Stimulated activated CD4-positive, alpha-beta T cell treated with anti-CD3 and anti-CD28 coated beads, Interleukin-12 subunit alpha, Interleukin-12 subunit beta, amount 100 ng/mL, for 48 hours (primary cell): ENCODE measurements around the gene FAM210A.

Experiments used
- DNase-seq, 3 donors: peaks; one replicate each; pipeline ENCODE4 v3.0.0-alpha.2; 2020; ENCODE audit warnings: low read depth in 2 of 3, low spot score in 1 of 3

FAM210A gene

DNA sequence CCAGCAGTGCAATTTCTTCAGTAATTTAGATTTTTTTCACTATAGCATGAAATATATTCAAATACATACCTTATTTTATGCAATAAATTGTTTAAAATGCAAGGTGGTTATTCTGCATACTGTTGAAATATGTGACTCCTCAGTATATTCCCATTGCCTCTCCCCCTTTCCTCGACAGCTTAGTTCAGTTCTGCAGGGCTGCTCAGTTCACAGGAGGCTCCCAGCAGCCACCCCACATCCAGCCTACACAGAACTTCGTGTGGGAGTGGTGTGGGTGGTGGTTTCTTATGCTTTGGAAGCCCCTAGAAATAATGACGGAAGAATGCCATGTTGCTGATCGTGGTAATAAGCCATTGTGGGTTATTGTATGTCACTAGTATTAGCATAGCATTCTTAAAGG is 79.7 kb downstream of the FAM210A start:
- no peak for DNase-seq

DNA sequence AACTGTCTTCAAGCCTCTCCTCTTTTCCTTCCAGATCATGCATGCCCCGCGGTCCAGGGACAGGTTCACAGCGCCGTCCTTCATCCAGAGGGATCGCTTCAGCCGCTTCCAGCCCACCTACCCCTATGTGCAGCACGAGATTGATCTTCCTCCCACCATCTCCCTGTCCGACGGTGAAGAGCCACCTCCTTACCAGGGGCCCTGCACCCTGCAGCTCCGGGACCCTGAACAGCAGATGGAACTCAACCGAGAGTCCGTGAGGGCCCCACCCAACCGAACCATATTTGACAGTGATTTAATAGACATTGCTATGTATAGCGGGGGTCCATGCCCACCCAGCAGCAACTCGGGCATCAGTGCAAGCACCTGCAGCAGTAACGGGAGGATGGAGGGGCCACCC is 81.3 kb downstream of the FAM210A start:
- DNase-seq, result no peak

DNA sequence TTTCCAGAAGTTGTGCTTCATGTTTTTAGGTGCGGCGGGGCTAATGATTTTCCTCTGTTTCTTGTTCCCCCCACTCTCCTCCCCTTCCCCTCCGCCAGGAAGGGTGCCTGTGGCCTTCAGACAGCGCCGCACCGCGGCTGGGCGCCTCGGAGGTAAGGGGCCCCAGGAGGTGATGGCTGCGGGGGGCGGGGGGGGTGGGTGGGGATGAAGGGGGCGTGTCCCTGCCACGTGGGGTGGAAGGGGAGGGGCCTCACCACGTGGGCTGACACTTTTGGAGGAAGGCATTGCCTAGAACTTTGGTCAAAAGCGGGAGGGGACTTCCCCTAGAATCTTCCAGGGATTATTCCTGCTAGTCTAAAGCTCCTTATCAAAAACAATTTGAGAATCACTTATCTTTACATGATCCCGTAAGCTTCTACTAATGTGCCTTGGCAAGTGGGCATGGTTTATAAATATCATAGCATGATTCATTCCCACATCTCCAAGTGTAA is 83.1 kb downstream of the FAM210A start:
- no peak for DNase-seq

DNA sequence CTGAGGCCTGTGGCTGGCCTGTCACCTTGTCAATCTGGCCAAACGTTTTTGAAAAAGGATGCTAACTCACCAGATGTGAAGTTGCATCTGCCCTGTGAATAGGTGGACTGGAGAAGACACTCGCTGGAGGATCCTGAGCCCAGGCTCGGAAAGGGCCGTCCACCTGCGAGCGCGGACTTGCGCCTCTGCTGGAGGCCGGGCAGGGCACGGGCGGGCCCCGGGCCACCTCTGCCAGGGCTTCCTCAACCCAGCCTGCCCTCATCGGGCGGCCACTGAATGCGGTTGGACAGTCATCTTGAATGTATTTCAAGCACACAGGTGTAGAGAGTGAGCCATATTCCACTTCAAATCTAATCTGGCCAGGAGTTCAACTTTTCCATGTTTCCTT is 83.9 kb downstream of the FAM210A start:
- DNase-seq, result no peak

DNA sequence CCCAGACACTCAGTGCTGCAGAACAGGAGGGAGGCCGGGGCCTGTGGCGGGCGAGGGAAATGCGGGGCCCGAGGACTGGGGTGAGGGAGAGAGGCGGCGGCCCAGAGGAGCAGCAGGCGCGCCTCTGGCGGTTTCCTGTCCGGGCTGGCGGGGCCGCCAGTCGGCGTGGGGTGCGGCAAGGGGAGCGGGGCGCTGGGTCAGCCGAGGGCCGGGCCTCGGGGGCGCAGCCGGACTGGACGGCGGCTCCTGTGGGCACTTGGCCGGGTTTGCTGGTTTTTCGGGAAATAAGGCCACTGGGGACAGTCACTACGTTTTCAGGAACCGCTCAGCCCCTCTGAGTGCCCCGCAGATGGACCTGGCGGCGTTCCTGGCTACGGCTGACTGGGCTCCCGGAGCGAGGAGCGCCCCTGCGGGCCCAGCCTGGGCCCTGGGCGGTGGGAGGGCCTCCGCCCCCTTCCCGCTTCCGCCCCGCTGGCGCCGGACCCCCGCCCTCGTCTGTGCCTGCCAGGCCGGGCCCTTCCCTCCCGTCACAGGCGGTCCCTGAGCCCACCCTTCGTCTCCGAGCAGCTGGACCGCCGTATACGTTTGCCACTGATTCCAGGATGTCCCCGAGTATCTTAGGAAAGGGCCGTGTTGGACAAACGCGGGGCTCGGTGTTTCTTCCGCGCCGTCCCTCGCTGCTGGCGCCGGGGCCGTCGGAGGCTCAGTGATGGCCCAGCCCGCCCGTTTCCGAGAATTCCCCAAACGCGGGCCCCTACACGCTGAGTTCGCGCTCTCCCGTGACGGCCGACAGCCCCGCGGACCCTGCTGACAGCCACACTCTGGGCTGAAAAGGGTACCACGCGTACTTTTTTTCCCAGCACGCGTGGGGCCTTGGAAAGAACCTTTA is 84.6 kb downstream of the FAM210A start:
- DNase-seq, result no peak

DNA sequence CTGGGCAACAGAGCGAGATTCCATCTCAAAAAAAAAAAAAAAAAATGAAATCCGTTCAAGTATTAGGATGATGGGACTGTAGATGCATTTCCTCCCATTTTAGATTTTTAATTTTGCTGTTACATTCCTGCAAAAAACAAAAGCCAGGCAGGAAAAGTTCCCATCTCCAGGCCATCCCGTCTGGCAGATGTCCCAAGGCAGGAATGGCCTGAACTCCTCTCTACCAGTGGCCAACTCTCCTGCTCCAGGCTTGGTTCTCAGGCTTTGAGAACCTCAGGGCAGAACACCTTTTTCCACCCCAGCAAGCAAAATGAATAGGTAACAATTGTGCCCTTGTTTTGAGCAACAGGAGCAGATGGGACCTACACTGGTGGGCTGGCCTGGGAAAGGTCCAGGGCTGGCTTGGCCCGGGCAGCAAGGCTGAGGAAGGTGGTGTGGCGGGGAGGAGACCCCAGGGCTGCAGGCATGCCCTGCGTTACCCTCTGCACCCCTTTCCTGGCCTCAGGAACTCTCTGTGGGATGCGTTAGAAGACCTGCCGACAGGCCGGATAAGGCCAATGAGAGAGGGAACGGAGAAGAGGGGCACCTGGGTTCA is 86.0 kb downstream of the FAM210A start:
- no peak for DNase-seq

DNA sequence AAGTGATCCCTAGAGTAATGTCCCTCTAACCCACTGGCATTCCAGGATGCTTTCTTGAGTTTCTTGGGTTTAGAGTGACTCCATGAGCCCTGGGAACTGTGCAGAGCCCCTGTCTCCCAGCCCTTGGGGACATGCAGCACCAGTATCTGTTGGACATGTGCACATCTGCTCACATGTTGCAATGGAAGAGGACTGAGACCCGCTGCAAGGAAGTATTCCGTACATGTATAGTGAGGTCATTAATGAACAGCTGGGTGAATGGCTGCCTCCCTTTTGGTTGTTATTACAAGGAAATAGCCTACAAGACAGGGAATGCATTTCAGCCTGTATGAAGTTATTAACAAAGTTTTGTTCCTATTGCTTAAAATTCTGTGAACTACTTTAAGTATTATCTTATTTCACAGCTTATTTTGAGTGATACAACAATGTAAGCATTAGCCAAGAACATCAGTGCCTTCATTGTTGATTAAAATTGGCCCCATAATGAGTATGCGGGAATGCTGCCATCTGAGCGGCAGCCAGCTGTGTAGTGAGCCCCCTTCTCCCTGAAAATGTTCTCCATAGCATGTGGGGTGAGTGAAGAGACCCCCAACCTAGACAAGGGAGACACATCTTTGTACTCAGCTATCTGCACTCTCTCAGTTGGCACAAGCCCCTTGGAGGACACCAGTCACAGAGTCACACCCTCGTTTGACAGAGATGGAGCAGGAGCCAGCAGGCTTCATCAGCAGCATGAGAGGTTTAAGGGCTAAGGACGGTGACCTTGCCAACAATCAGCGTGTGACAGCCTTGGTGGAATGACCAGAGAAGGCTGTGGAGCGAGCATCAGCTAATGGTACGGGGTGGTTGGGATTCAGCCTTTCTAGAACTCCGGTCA is 87.4 kb downstream of the FAM210A start:
- no peak for DNase-seq

DNA sequence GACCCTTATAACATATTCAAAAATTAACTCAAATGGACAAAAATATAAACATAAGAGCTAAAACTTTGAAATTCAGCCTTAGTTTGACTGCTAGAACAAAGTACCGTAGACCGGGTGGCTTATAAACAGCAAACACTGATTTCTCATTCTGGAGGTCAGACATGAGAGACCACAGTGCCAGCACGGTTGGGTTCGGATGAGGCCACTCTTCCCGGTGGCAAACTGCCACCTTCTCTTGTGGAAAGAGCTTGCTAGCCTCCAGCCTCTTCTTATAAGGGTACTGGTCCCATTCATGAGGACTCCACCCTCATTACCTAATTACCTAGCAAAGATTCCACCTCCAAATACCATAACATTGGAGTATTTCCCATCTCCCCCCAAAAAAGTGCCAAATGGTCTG is 91.3 kb downstream of the FAM210A start:
- no peak for DNase-seq

DNA sequence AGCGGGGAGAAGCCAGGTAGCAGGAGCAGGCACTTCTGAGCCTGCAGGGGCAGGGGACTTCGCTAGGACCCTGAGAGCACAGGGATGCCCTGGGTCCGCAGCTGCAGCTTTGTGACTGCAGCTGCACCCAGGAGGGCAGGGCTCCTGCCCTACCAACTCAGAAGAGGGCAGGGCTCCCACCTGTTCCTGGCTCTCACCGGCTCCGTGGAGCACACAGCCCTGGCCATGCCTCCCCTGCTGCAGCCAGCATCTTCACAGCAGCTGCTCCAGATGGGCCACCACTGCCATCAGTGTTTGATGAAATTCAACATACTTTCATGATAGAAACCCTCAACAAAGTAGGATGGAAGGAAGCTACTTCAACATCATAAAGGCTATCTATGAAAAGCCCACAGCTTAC is 92.7 kb downstream of the FAM210A start:
- DNase-seq, result no peak

DNA sequence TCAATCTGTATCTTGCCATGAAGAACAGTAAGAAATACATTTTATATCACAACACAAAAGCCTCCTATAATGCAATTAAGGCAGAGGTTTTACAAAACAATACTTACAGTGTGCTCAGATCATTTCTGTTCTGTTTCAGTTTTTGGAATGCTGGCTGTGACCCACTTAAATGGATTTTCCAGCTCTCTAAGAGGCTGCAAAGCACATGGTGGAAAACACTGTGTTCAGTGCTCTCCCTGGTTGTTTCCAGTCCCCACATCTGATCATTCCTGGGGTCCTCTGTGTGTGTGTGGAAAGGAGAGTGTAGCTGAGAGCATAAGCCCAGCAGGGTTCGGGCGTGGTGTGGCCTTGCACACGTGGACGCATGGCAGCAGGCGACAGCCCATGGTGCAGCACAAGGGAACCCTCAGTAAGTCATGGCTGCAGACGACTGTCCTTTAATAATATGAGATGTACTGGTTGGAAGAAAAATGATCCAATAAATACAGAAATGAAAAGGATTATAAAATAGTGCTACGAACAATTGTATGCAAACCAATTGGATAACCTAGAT is 95.6 kb downstream of the FAM210A start:
- DNase-seq, result no peak

DNA sequence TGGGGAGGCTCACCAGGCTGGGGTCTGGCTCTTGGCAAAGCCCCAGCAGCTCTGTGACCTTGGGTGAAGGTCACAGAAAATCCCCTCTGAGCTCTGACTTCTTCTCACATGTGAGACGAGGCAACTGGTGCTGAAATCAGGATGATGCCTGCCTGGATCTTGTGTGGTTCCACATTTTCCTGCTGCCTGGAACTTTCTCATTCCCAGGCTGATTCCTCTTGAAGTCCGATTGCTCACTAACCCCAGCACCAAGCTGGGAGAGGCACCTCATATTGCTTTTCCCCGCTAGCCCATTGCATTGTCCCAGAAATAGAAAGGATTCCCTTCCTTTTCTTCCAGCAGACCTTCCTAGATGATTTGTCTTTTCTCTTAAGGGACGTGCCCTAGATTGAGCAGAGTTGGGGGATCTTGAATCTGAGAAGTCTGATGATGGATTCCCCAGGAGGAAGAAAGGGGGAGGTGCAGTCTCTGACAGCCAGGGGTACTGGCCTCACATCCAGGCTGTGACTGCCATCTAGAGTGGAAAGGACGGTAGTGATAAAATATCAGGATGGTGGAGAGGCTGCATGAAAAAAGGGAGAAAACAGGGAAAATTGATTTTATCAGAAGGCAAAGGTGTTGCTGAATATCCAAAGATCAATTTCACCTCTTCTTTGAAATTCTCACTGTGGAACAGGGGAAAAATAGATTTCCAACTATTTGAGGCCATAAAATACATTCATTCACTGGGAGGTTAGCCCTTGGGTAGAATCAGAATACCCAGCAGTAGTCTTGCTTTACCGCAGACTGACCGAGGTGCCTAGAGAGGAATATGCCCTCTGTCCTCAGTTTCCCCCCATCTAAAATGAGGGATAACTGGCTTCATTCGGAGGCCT is 96.3 kb downstream of the FAM210A start:
- DNase-seq, result no peak

DNA sequence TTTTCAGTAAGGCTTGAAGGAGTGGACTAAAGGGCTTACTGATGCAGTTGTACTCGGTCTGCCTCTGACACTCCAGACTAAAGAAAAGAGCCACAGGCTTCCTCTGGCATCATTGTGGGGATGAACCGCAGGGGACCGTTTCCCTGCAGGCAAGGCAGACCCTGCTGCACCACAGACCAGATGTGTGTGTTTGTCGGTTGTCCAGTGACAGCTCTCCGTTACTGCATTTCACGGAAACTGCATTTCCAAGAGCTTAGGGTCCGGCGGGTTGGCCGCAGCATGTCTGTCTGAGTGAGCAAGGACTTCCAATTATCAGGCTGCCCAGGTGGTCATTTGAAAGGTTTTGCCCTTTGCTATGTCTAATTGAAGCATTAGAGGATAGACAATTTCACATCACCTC is 98.1 kb downstream of the FAM210A start:
- no peak for DNase-seq

DNA sequence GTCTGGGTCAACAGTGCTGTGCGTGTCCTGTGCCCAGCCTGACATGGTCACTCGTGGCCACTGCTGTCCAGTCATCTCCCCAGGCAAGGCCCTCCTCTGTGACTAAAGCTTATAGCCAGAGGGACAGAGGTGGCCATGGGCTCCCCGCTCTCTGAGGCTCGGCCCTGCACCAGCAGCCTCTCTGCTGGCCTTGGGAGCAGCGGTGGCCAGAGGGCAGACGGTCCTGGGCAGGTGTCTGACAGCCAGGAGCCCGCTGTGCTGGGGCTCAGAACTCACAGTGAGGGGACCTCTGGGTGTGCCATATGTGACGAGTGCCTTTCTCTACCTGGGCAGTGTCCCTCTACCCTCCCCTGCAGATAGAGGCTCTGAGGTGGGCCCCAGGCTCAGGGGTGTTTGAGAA is 98.7 kb downstream of the FAM210A start:
- no peak for DNase-seq

DNA sequence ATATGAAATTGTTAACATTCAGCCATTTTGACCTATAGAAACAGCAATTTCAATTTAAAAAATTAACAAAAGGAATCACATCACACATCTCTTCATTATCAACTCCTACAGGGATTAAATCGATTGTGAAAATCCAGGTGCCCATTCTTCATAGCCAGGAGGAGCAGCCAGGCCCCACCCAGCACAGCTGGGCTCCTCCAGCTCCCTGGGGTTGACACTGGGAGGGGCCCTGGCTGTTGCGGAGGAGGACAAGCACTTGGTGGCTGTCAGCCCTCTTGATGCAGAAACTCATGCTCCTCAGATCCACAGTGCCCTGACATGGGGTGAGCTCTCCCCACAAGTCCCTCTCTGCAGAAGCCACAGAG is 99.8 kb downstream of the FAM210A start:
- no peak for DNase-seq

DNA sequence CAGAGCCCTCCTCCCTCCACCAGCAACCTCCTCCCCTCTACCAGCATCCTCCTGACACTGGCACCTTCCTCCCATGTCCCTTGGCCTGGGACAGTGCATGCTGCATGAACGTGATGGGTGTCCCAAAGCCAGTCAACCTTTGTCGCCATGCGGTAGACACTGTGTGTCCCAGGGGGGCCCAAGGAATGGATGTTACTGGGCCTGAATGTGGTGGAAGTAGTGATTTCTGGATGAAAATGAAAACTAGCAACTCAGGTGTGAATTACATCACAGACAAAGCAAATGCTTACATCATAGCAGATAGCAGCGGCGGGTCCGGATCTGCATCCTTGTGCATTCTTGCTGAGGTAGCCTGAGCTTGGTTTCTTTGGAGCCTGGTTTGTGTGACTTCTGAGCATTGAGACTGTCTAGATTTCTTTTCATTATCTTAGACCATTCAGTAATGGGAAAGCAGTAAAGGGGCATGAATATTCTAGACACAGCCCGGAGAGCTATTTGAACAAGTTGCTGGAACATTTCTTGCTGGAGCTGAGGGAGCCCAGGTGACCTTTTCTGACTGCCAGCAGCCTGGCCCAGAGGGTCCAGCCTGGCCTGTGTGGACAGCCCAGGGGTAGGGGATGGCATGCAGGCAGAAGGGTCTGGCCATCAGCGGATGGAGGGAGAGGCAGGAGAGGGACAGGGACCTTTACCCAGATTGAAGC is 100.4 kb downstream of the FAM210A start:
- no peak for DNase-seq

DNA sequence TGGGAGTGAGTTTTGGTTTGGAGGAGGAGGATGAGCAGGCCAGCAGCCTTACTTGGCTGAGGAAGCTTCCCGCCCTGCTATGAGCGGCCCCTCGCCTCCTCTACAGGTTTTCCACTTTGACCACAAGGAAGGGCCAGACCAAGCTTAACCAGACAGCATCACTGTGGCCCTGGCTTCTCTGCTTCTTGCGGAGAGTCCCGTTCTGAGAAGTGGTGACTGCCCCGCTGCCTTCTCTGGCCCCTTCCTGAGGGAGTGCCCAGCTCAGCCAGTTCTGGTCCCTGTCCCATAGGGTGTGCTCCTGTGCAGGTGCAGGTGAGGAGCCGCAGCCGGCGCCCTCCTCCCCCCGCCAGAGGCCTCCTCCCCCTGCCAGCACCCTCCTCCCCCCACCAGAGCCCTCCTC is 101.0 kb downstream of the FAM210A start:
- DNase-seq, result no peak

DNA sequence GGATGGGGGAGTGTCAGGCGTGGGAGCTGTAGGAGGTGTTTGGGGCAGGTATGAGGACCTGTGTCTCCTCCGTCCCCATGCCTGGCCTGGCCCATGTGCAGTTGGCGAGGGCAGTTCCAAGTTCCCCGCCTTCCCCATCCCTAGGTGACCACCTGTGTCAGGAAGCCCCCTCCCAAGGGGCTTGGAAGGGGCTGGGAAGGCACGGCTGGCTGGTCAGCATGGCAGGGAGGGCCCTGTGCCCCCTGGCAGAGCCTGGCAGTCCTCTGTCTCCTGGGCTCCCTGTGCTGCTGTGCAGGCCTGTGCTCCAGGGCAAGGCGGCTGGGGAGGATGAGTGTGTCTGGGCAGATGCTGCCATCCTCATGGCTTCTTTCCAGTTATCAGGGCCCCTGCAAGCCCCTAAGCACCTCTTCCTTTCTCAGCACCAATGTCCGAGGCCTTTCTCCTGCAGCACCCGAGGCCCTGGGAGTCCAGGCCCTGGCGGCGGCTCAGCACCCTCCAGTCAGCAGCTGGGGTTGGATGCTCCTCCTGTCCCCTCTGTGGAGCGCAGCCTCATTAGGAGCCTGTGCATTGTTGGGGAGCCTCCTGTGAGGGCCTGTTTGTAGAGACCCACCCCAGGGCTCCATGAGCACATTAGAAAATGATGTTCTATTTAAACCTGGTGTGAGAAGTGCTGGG is 101.7 kb downstream of the FAM210A start:
- no peak for DNase-seq

DNA sequence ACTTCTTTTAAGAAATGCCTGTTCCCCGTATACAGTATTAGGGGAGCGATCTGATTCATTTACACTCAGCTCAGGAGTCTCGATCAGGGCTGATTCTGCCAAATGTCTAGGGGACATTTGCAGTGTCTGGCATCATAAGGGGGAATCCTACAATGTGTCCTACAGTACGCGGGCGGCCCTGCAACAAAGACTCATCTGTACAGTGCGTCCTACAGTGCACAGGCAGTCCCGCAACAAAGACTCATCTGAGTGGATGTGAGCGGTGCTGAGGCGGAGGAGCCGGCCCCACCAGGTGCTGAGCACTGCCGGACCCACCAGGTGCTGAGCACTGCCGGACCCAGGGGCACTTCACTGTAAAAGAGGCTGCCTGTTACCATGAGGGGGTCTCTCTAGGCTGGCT is 102.5 kb downstream of the FAM210A start:
- no peak for DNase-seq

DNA sequence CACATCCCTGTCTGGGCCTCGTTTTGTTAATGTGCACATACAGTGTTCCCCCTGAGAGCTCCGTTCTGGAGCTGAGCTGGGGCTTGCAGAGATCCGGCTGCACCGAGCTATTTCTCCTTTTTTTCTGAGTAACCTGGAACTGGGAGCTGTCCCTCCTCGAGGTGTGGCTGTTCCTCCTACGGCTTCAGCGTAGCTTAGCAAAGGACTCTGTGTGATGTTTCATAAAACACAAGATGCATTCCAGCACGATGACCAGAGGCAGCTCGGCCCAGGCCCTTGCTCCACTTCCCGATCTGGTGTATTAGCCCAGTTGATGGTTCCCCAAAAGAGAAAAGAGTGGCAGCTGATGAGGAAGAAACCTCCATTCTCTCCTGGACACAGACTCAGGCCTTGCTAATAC is 103.0 kb downstream of the FAM210A start:
- no peak for DNase-seq
